ENCODE data around the gene DPM3. TPM values are rescaled to one million over a fixed set of nuclear protein-coding genes. Genes with fewer than 3 reads are reported as not detected.

The DPM3 gene
- total RNA-seq, 1 experiment from 2014 or later = 27.8 TPM

GRCh38 chr1:155107309-155108264 is 32.7 kb downstream of the DPM3 start:
- H3K27me3 ChIP-seq (replicated peaks; ENCODE audit: control insufficient read depth, insufficient read depth, low read length) = no peaks in the 10 kb centered on the region
- no peak overlapping the region for H3K4me3 ChIP-seq (ENCODE audit: low read depth, low read length)
- H3K4me1 ChIP-seq = peaks cover 28% of the 10 kb centered on the region
- H3K4me1 Mint-ChIP-seq (ENCODE audit: low read depth, unreplicated experiment) = peaks cover 10% of the 10 kb centered on the region
- H3K36me3 ChIP-seq (ENCODE audit: control insufficient read depth, insufficient read depth, low read length) = no peaks in the 10 kb centered on the region
- ChIA-PET CTCF (interaction anchor here (0.6 to 1.3 kb wide), 2 partner anchors 8 to 17 kb away, joined by 3 read pairs; no protein-coding TSS in a partner anchor), POLR2A (no interaction called here)
- H3K9me3 ChIP-seq = no peaks in the 10 kb centered on the region
- no peaks in the 10 kb centered on the region for H3K9me3 Mint-ChIP-seq (ENCODE audit: unreplicated experiment)
- no peak overlapping the region for H3K4me3 Mint-ChIP-seq (ENCODE audit: unreplicated experiment)
- TF ChIP-seq CTCF (IDR thresholded peaks at IDR 0.05; ENCODE audit: insufficient read depth in 1 of 2, low read depth in 1 of 2, low read length in 1 of 2, severe bottlenecking in 1 of 2, unreplicated experiment in 1 of 2) = no peak
- H3K36me3 Mint-ChIP-seq (ENCODE audit: insufficient read depth, unreplicated experiment) = no peaks in the 10 kb centered on the region
- peak; percentile 68 to 77 for DNase-seq
- H3K27me3 Mint-ChIP-seq (ENCODE audit: insufficient read depth, unreplicated experiment) = no peaks in the 10 kb centered on the region
- intact Hi-C loops (cut with micrococcal nuclease; ENCODE audit: unreplicated experiment) = loop anchor here (1.0 to 10.0 kb wide), 2 partner anchors 19 to 833 kb away; partner anchors contain the start of gene HAX1
- no peak overlapping the region for H3K27ac Mint-ChIP-seq (ENCODE audit: unreplicated experiment)
- BruUV-seq (replicated peaks) = TSS peak; percentile 54

- H3K4me3 ChIP-seq (ENCODE audit: low read depth, low read length) = no peak overlapping the region
- H3K9me3 Mint-ChIP-seq (ENCODE audit: unreplicated experiment) = no peaks in the 10 kb centered on the region
- no peaks in the 10 kb centered on the region for H3K27me3 ChIP-seq (replicated peaks; ENCODE audit: control insufficient read depth, insufficient read depth, low read length)
- no peaks in the 10 kb centered on the region for H3K27me3 Mint-ChIP-seq (ENCODE audit: insufficient read depth, unreplicated experiment)
- H3K27ac Mint-ChIP-seq (ENCODE audit: unreplicated experiment) = no peak overlapping the region
- H3K4me3 Mint-ChIP-seq (ENCODE audit: unreplicated experiment) = no peak overlapping the region
- H3K36me3 ChIP-seq (ENCODE audit: control insufficient read depth, insufficient read depth, low read length) = no peaks in the 10 kb centered on the region
- no peaks in the 10 kb centered on the region for H3K36me3 Mint-ChIP-seq (ENCODE audit: insufficient read depth, unreplicated experiment)
- H3K9me3 ChIP-seq = no peaks in the 10 kb centered on the region
- POLR2A ChIA-PET = no interaction called here
- CTCF ChIA-PET = interaction anchor here (0.6 kb wide), 1 partner anchor 8 kb away, joined by 3 read pairs; no protein-coding TSS in a partner anchor
- peaks cover 10% of the 10 kb centered on the region for H3K4me1 Mint-ChIP-seq (ENCODE audit: low read depth, unreplicated experiment)
- DNase-seq = no peak
- no peak for TF ChIP-seq CTCF (IDR thresholded peaks at IDR 0.05; ENCODE audit: insufficient read depth in 1 of 2, low read depth in 1 of 2, low read length in 1 of 2, severe bottlenecking in 1 of 2, unreplicated experiment in 1 of 2)
- BruUV-seq (replicated peaks) = TSS peak; percentile 95
- H3K4me1 ChIP-seq = peaks cover 28% of the 10 kb centered on the region
- intact Hi-C loops (cut with micrococcal nuclease; ENCODE audit: unreplicated experiment) = loop anchor here (1.0 to 10.0 kb wide), 2 partner anchors 19 to 832 kb away; partner anchors contain the start of gene HAX1
Observed at GRCh38 chr1:155106862-155107261, 33.5 kb downstream of the DPM3 start.

GRCh38 chr1:155105604-155106011 is 34.7 kb downstream of the DPM3 start:
- Histone ChIP-seq H3K36me3 (ENCODE audit: control insufficient read depth, insufficient read depth, low read length) (no peaks in the 10 kb centered on the region), H3K4me1 (peaks cover 28% of the 10 kb centered on the region), H3K4me3 (ENCODE audit: low read depth, low read length) (no peak overlapping the region), H3K27me3 (replicated peaks; ENCODE audit: control insufficient read depth, insufficient read depth, low read length) (no peaks in the 10 kb centered on the region), H3K9me3 (no peaks in the 10 kb centered on the region)
- Mint-ChIP-seq H3K9me3 (ENCODE audit: unreplicated experiment) (no peaks in the 10 kb centered on the region), H3K36me3 (ENCODE audit: insufficient read depth, unreplicated experiment) (no peaks in the 10 kb centered on the region), H3K4me1 (ENCODE audit: low read depth, unreplicated experiment) (peaks cover 10% of the 10 kb centered on the region), H3K4me3 (ENCODE audit: unreplicated experiment) (no peak overlapping the region), H3K27me3 (ENCODE audit: insufficient read depth, unreplicated experiment) (no peaks in the 10 kb centered on the region), H3K27ac (ENCODE audit: unreplicated experiment) (peak overlapping the region; percentile 0)
- CTCF ChIA-PET = interaction anchor here (0.9 to 1.8 kb wide), 4 partner anchors 14 to 88 kb away, joined by 3 to 6 read pairs (median 3); partner anchors contain the start of gene ADAM15
- DNase-seq = peak in 1 of 2 experiments; percentile 34
- no peak for TF ChIP-seq CTCF (IDR thresholded peaks at IDR 0.05; ENCODE audit: insufficient read depth in 1 of 2, low read depth in 1 of 2, low read length in 1 of 2, severe bottlenecking in 1 of 2, unreplicated experiment in 1 of 2)
- POLR2A ChIA-PET = no interaction called here
- BruUV-seq (replicated peaks) = no TSS peak
- intact Hi-C loops (cut with micrococcal nuclease; ENCODE audit: unreplicated experiment) = loop anchor here (10.0 kb wide), 1 partner anchor 831 kb away; the partner anchor contains the start of gene HAX1

Data from Caco-2 (cell line).